Measurements from ENCODE around the gene MMD.

Gene MMD

GRCh38 chr17:55456307-55457240 lies 34.9 kb upstream of the MMD start:
- no peak for TF ChIP-seq POLR2AphosphoS5 (IDR thresholded peaks at IDR 0.05; ENCODE audit: borderline replicate concordance, low read depth, low read length)
- TF ChIP-seq EZH2 (IDR thresholded peaks at IDR 0.05): no peak
- TF ChIP-seq FOXP2 (optimal IDR thresholded peaks at IDR 0.05; ENCODE audit: control extremely low read depth, extremely low read length, insufficient read depth): no peak
- H3K9me3 ChIP-seq (ENCODE audit: low read depth, low read length): no peaks in the 10 kb centered on the region
- no peak overlapping the region for H3K4me3 ChIP-seq
- no peak overlapping the region for H3K9ac ChIP-seq (ENCODE audit: insufficient read length)
- DNase-seq (ENCODE audit: low read depth, low spot score): no peak
- H3K36me3 ChIP-seq (ENCODE audit: insufficient read depth, low read length): no peaks in the 10 kb centered on the region
- no peak overlapping the region for H3K27ac ChIP-seq

GRCh38 chr17:55454906-55455474 lies 33.4 kb upstream of the MMD start:
- Histone ChIP-seq H3K36me3 (ENCODE audit: insufficient read depth, low read length) (no peaks in the 10 kb centered on the region), H3K27ac (no peak overlapping the region), H3K9ac (ENCODE audit: insufficient read length) (no peak overlapping the region), H3K4me3 (no peak overlapping the region), H3K9me3 (ENCODE audit: low read depth, low read length) (no peaks in the 10 kb centered on the region)
- DNase-seq (ENCODE audit: low read depth, low spot score): no peak
- no peak for TF ChIP-seq FOXP2 (optimal IDR thresholded peaks at IDR 0.05; ENCODE audit: control extremely low read depth, extremely low read length, insufficient read depth)
- no peak for TF ChIP-seq EZH2 (IDR thresholded peaks at IDR 0.05)
- TF ChIP-seq POLR2AphosphoS5 (IDR thresholded peaks at IDR 0.05; ENCODE audit: borderline replicate concordance, low read depth, low read length): no peak

DNA sequence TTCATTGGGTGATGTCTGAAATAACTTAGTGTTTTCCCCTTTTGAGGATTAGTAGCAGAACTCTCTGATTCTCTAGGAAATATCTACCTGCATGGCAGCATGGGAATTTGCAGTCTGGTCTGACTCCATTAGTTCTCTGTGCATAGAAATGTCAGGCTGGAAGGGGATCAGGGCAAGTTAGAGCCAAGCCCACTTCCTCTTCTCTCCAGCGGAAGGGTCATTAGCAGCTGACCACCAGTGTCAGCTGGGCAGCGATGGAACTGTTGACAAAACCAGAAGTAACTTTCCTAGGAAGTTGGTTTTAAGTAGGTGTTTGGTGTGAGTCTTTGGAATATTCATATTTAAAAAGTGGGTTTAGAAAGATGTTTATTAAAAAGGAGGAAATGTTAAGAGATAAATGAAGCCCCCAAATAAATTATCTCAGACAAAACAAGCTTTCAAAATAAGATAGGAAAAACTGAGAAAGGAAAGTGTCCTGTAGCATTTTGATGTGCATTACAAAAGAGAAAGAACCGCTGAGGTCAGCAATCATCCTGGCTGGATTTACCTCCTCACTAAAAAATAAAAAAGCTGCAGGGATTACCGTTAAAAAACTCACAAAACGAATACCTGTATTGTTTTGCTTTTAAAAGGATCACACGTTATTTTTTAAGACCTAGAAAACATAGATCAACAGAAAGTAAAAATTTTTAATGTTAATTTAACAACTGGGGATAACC lies 32.4 kb upstream of the MMD start:
- Histone ChIP-seq H3K27ac (no peak overlapping the region), H3K4me3 (no peak overlapping the region), H3K9me3 (ENCODE audit: low read depth, low read length) (no peaks in the 10 kb centered on the region), H3K36me3 (ENCODE audit: insufficient read depth, low read length) (no peaks in the 10 kb centered on the region), H3K9ac (ENCODE audit: insufficient read length) (no peak overlapping the region)
- TF ChIP-seq POLR2AphosphoS5 (IDR thresholded peaks at IDR 0.05; ENCODE audit: borderline replicate concordance, low read depth, low read length) (no peak), FOXP2 (optimal IDR thresholded peaks at IDR 0.05; ENCODE audit: control extremely low read depth, extremely low read length, insufficient read depth) (no peak), EZH2 (IDR thresholded peaks at IDR 0.05) (no peak)
- DNase-seq (ENCODE audit: low read depth, low spot score): no peak

GRCh38 chr17:55452139-55452790 lies 30.6 kb upstream of the MMD start:
- no peaks in the 10 kb centered on the region for H3K36me3 ChIP-seq (ENCODE audit: insufficient read depth, low read length)
- no peak overlapping the region for H3K27ac ChIP-seq
- no peak overlapping the region for H3K9ac ChIP-seq (ENCODE audit: insufficient read length)
- H3K9me3 ChIP-seq (ENCODE audit: low read depth, low read length): no peaks in the 10 kb centered on the region
- DNase-seq (ENCODE audit: low read depth, low spot score): no peak
- TF ChIP-seq POLR2AphosphoS5 (IDR thresholded peaks at IDR 0.05; ENCODE audit: borderline replicate concordance, low read depth, low read length) (no peak), FOXP2 (optimal IDR thresholded peaks at IDR 0.05; ENCODE audit: control extremely low read depth, extremely low read length, insufficient read depth) (no peak), EZH2 (IDR thresholded peaks at IDR 0.05) (no peak)
- H3K4me3 ChIP-seq: no peak overlapping the region

GRCh38 chr17:55451758-55452138 lies 30.1 kb upstream of the MMD start:
- Histone ChIP-seq H3K9me3 (ENCODE audit: low read depth, low read length) (no peaks in the 10 kb centered on the region), H3K36me3 (ENCODE audit: insufficient read depth, low read length) (no peaks in the 10 kb centered on the region), H3K4me3 (0 out of 2 replicates have a peak overlapping the region, but pooled peaks have one; percentile 7), H3K27ac (no peak overlapping the region), H3K9ac (ENCODE audit: insufficient read length) (no peak overlapping the region)
- TF ChIP-seq FOXP2 (optimal IDR thresholded peaks at IDR 0.05; ENCODE audit: control extremely low read depth, extremely low read length, insufficient read depth) (no peak), EZH2 (IDR thresholded peaks at IDR 0.05) (no peak), POLR2AphosphoS5 (IDR thresholded peaks at IDR 0.05; ENCODE audit: borderline replicate concordance, low read depth, low read length) (no peak)
- no peak for DNase-seq (ENCODE audit: low read depth, low spot score)

GRCh38 chr17:55451203-55451641 lies 29.6 kb upstream of the MMD start:
- no peak overlapping the region for H3K27ac ChIP-seq
- peak; percentile 79 for DNase-seq (ENCODE audit: low read depth, low spot score)

GRCh38 chr17:55450232-55450825 lies 28.7 kb upstream of the MMD start:
- Histone ChIP-seq H3K27ac (no peak overlapping the region), H3K4me3 (no peak overlapping the region), H3K36me3 (ENCODE audit: insufficient read depth, low read length) (no peaks in the 10 kb centered on the region), H3K9ac (ENCODE audit: insufficient read length) (no peak overlapping the region), H3K9me3 (ENCODE audit: low read depth, low read length) (no peaks in the 10 kb centered on the region)
- no peak for DNase-seq (ENCODE audit: low read depth, low spot score)
- no peak for TF ChIP-seq EZH2 (IDR thresholded peaks at IDR 0.05)
- TF ChIP-seq POLR2AphosphoS5 (IDR thresholded peaks at IDR 0.05; ENCODE audit: borderline replicate concordance, low read depth, low read length): no peak
- TF ChIP-seq FOXP2 (optimal IDR thresholded peaks at IDR 0.05; ENCODE audit: control extremely low read depth, extremely low read length, insufficient read depth): no peak

More at GRCh38 chr17:55451203-55451641, 29.6 kb upstream of the MMD start:
- H3K9ac ChIP-seq (ENCODE audit: insufficient read length): no peak overlapping the region
- 0 out of 2 replicates have a peak overlapping the region, but pooled peaks have one; percentile 7 for H3K4me3 ChIP-seq
- no peaks in the 10 kb centered on the region for H3K36me3 ChIP-seq (ENCODE audit: insufficient read depth, low read length)
- no peaks in the 10 kb centered on the region for H3K9me3 ChIP-seq (ENCODE audit: low read depth, low read length)
- TF ChIP-seq EZH2 (IDR thresholded peaks at IDR 0.05) (no peak), FOXP2 (optimal IDR thresholded peaks at IDR 0.05; ENCODE audit: control extremely low read depth, extremely low read length, insufficient read depth) (peak; percentile 70), POLR2AphosphoS5 (IDR thresholded peaks at IDR 0.05; ENCODE audit: borderline replicate concordance, low read depth, low read length) (peak; percentile 62; the same call in 1 of the 2 replicates)

Measured in SK-N-MC (cell line).